Raji (cell line): ENCODE results near the gene TSPAN33.

Experiments
- POLR2A ChIP-seq: IDR thresholded peaks from 2 replicates; pipeline ENCODE4 v1.6.1; 2011; ENCODE audit warnings: low read depth, low read length, control low read depth; ENCODE audit not compliant: insufficient read depth

Gene TSPAN33

GRCh38 chr7:129212126-129212525 is 67.6 kb downstream of the TSPAN33 start:
- TF ChIP-seq POLR2A = no peak

- TF ChIP-seq POLR2A = no peak
These were observed 68.1 kb downstream of the TSPAN33 start for GRCh38 chr7:129212596-129212995.

- no peak for TF ChIP-seq POLR2A
These were observed 69.3 kb downstream of the TSPAN33 start for GRCh38 chr7:129213828-129214227.

- TF ChIP-seq POLR2A = no peak
These were observed 74.1 kb downstream of the TSPAN33 start for GRCh38 chr7:129218514-129219062.
